Activated naive CD8-positive, alpha-beta T cell treated with anti-CD3 and anti-CD28 coated beads, Interleukin-2, amount 10 ng/mL, durations not matched to agents 7 days and 5 days (primary cell): ENCODE data around the gene TBC1D1. TPM values are rescaled to one million over a fixed set of nuclear protein-coding genes. Genes with fewer than 3 reads are reported as not detected.

ENCODE experiments used
- ATAC-seq: fragments of 150-1000 bp; cut with Tn5 transposase; one replicate; pipeline ENCODE4 v1.10.0; 2021; ENCODE audit warnings: low read depth, moderate library complexity
- POLR2A ChIA-PET: fragments of 350-600 bp; sonication (Branson Sonifier 250); formaldehyde crosslinking; loops from one replicate; lab custom pipeline; 2021; ENCODE audit warnings: antibody characterized with exemption; lab: Charles Lee
- DNase-seq: peaks from one replicate; pipeline ENCODE4 v3.0.0; 2021
- H3K27ac Mint-ChIP-seq: one replicate; pipeline ENCODE4 v1.8.0; 2022; ENCODE audit warnings: mild to moderate bottlenecking, mixed read lengths
- H3K27me3 Mint-ChIP-seq: one replicate; pipeline ENCODE4 v1.8.0; 2022; ENCODE audit warnings: mild to moderate bottlenecking, moderate library complexity, mixed read lengths
- H3K36me3 Mint-ChIP-seq: one replicate; pipeline ENCODE4 v1.8.0; 2021; ENCODE audit warnings: mild to moderate bottlenecking, mixed read lengths
- H3K4me1 Mint-ChIP-seq: one replicate; pipeline ENCODE4 v1.8.0; 2021; ENCODE audit warnings: mixed read lengths
- H3K4me3 Mint-ChIP-seq: one replicate; pipeline ENCODE4 v1.8.0; 2022; ENCODE audit warnings: mild to moderate bottlenecking, moderate library complexity, mixed read lengths
- H3K9me3 Mint-ChIP-seq: one replicate; pipeline ENCODE4 v1.8.0; 2021; ENCODE audit warnings: mixed read lengths
- total RNA-seq, 2 experiments: library from RNA; stranded (reverse); gene quantifications; one replicate each; pipeline ENCODE4 v1.2.3, GENCODE V29; 2021

Gene TBC1D1
- total RNA-seq, 2 experiments from 2014 or later, result 79.7 to 83.7 TPM

DNA sequence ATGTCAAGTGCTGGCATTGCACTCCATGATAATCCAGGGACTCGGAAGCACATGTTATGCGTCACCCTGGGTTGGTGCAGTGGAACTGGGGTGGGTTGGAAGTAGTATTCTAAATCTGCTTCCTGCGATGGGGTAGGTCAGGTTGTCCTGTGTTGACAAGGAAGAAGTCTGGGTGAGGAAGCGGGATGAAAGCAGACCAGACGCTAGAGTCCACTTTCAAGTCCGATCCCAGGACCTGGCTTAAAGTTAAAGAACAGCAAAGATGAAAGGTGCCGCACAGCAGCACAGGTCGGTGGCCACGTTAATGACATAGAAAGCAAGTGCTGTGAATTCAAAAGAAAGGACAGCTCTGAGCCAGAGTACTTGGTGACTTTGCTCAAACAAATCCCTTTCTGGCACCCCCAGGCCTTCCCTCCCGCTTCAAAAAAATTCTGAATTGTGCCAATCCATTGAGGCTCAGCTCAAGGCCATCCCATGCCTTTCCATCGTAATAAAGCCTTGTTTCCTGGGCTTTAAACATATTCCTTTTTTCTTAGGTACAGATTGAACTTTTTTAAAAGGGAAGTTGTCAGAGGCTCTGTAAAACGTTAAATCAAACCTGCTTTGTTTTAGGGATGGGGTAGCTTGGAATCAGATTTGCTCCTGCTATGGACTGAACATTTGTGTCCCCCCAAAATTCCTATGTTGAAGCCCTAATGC, 187.1 kb downstream of the TBC1D1 start:
- H3K9me3 Mint-ChIP-seq, result no peaks in the 10 kb centered on the region
- no peak for ATAC-seq
- H3K36me3 Mint-ChIP-seq, result peaks cover 31% of the 10 kb centered on the region
- DNase-seq, result no peak
- peaks cover 2% of the 10 kb centered on the region for H3K4me1 Mint-ChIP-seq
- H3K4me3 Mint-ChIP-seq, result no peak overlapping the region
- H3K27ac Mint-ChIP-seq, result no peak overlapping the region
- no peaks in the 10 kb centered on the region for H3K27me3 Mint-ChIP-seq
- POLR2A ChIA-PET, result interaction anchor here (0.6 kb wide), 1 partner anchor 378 kb away, joined by 4 read pairs; no protein-coding TSS in a partner anchor

DNA sequence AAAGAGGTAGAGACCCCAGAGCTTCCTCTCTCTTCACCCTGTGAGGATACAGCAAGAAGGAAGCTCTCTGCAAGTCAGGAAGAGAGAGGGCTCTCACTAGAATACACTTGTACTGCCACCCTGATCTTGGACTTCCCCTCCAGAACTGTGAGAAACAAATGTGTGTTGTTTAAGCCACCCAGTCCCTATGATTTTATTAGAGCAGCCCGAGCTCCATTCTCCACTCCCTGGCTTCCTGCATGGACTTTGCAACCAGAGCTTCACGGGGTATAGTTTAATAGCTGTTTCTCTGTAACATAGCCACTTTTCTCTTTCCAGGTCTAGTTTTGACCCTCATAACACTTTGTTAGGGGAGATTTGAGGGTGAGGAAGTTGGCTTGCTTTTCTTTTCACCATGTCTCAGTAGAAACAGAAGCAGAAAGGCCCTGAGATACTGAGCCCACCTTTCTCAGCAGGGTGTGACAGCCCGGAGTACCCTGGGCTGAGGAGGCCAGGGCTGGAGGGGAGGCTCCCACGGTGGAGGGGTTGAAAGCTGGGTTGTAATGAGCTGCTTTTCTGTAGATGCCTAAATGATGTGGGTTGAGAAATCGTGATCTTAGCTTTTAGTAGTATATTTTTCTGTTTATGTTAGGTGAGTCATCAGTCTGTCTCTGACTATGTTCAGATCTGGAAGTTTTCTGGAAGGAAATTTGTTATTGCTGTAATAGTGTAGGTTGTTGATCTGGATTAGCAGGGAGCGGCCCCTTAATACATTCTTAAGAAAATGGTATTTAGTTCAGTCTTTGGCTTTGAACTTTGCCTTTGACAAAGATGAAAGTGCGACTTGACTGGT, 187.9 kb downstream of the TBC1D1 start:
- H3K27ac Mint-ChIP-seq, result no peak overlapping the region
- DNase-seq (no peak), ATAC-seq (no peak)
- POLR2A ChIA-PET, result no interaction called here
- H3K9me3 Mint-ChIP-seq, result no peaks in the 10 kb centered on the region
- H3K27me3 Mint-ChIP-seq, result no peaks in the 10 kb centered on the region
- no peaks in the 10 kb centered on the region for H3K4me1 Mint-ChIP-seq
- no peak overlapping the region for H3K4me3 Mint-ChIP-seq
- H3K36me3 Mint-ChIP-seq, result peaks cover 27% of the 10 kb centered on the region

DNA sequence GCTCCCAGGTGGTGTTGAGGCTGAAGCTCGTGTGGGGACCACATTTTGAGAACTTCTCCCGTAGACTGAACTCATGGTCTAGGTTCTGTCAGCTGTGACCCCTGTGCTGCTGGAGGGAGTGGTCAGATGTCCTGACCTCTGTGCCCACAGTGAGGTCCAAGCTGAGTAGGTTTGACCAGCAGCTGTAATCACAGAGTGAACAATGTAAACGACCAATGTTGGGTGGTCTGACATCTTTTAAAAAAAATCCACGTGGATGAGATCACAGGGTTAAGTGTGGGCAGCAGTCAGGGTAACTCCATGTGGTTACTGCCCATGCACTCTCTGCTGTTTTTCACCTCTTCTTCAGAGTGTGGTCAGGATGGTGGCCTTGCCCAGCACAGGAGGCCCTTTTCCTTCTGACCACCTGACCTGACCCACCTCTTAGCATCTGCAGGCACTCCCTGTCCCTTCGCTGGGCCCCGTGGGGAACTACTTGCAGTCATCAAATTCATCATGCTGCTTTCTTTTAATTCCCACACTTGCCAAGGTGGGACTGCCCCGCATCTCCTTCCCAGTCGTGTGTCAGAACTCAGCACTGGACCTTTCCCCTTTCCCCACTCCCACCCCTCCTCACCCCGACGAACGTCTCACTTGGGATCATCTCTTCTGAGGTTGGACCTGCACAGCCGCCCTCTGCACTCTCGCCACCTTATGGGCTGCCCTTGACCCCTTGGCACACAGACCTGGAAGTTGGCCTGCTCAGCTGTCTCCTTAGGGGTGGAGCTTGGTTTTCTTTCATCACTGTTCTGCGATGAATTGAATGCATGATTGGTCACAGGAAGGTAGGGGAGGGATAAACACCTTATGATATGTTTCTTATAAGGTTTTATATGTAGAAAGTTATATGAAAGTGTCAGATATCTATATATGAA, 189.4 kb downstream of the TBC1D1 start:
- Mint-ChIP-seq H3K27ac (no peak overlapping the region), H3K4me3 (no peak overlapping the region), H3K27me3 (no peaks in the 10 kb centered on the region), H3K36me3 (peaks cover 25% of the 10 kb centered on the region), H3K4me1 (no peaks in the 10 kb centered on the region), H3K9me3 (no peaks in the 10 kb centered on the region)
- POLR2A ChIA-PET, result no interaction called here
- DNase-seq (no peak), ATAC-seq (no peak)

DNA sequence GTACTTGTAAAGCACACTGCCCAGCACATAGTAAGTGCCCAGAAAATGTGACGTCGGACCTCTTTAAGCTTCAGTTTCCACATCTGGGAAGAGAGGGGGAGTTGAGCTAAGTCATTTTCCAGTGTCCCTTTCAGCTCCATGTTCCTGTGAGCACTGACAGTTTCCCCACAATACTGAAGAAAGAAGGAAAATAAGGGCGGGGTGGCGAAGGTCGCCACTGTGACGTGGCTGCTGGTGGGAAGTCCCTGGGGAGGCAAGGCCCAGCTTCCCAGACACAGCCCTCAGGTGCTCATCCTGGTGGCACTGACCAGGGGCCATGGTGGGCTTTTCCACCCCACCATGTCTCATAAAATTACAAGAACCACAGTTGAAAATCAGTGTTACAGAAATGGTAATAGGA, 191.1 kb downstream of the TBC1D1 start:
- ATAC-seq, result no peak

DNA sequence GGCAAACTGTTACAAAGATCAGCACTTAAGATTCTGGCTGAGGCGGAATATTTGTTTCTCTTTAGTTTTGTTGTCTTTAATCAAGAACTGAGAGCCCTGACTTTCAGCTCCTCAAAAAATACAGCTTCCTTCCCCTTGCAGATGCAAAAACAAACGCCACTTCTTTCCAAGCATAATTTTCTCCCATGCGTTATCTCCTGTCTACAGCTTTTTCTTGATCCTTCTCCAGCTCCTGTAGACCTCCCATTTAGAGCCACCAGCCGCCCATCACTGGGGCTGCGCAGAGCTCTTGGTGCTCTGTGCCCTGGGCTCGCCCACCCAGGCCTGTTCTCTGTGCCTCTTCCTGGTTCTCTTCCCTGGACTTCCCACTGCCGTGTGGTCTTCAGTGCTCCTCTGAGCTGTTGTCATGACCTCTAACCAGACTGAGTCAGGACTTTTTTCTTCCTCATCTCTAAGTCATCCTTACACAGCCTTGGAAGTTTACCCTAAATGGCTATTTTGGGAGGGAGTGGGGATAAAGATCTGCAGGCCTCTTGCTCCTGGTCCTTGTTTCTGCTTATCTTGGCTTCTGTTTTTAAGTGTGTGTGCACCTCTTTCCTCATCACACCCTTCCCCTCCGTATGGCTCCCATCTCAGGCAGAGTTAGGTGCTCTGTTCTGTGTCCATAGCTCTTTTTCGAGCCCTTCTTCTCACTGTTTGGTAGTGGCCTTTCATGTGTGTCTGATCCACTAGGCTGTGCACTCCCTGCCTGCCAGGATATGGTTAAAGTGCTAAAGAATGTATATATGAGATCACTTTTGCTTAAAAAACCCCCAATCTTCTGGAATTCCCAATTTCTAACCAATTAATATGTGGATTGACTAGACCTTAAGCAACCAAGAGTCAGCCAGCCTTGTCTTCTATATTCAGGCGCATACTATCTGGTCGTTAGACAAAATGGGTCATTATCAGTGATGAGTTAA, 191.8 kb downstream of the TBC1D1 start:
- Mint-ChIP-seq H3K9me3 (no peaks in the 10 kb centered on the region), H3K36me3 (peaks cover 18% of the 10 kb centered on the region), H3K27ac (no peak overlapping the region), H3K27me3 (no peaks in the 10 kb centered on the region), H3K4me3 (no peak overlapping the region), H3K4me1 (no peaks in the 10 kb centered on the region)
- no peak for ATAC-seq
- no peak for DNase-seq
- POLR2A ChIA-PET, result no interaction called here

More for the DNA sequence above, 191.1 kb downstream of the TBC1D1 start:
- Mint-ChIP-seq H3K27ac (no peak overlapping the region), H3K4me1 (no peaks in the 10 kb centered on the region), H3K27me3 (no peaks in the 10 kb centered on the region), H3K4me3 (no peak overlapping the region), H3K9me3 (no peaks in the 10 kb centered on the region), H3K36me3 (peaks cover 20% of the 10 kb centered on the region)
- DNase-seq, result no peak
- POLR2A ChIA-PET, result no interaction called here

DNA sequence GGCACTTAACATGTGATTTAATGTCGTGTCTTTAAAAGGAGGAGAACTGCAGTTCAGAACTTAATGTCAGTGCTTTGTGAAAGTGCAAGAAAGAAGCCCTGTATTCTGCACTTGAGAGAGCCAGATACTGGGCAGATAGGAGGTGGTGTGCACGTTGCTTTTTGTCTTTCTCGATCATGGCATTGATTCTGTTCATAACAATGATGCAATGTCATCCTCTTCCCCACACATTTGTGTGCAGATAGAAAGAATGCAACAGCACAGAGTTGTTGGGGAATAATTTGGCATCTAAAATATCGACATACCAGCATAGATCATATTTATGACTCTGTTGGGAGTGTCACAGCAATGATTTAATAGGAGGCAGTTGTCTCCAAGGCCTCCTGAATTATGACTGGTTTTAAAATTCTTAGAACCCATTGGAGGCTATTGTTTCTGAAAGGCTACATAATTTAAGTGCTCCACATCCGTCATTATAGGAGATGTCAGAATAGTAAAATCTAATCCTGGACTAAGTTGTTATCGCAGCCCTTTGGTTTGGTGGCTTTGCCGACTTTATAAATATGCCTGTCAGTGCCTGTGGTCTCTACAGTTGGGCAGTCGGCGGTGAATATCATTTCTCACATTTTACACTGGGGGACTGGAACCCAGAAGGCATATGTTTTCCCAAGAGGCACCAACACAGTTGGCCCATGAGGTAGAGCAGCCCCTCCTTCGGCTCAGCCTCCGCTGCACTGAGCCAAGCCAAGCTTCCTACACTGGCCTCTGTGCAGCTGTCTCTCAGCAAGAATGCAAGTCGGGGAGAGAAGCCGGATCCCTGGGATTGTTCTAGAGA, 194.2 kb downstream of the TBC1D1 start:
- Mint-ChIP-seq H3K4me3 (no peak overlapping the region), H3K4me1 (no peaks in the 10 kb centered on the region), H3K9me3 (no peaks in the 10 kb centered on the region), H3K27ac (no peak overlapping the region), H3K36me3 (peaks cover 12% of the 10 kb centered on the region), H3K27me3 (no peaks in the 10 kb centered on the region)
- POLR2A ChIA-PET, result no interaction called here
- no peak for ATAC-seq
- no peak for DNase-seq

DNA sequence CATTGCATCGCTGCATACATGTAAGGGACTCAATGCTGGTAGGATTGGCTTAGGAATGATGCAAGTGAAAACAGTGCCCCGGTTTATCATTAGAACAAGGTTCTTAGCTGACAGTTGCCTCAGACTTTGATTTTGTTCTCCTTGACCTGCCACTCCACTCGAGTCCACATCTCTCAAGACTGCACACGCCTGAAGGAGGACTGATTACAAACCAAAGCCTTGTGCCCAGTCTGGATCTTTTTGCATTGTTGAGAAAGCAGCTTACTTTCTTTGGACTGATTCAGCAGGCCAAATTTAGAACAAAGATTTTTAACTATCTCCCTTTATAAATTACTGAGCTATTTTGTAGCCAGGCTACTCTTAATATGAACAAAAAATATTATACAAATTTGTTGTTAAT, 194.9 kb downstream of the TBC1D1 start:
- POLR2A ChIA-PET, result no interaction called here
- H3K27me3 Mint-ChIP-seq, result no peaks in the 10 kb centered on the region
- peaks cover 17% of the 10 kb centered on the region for H3K36me3 Mint-ChIP-seq
- H3K9me3 Mint-ChIP-seq, result no peaks in the 10 kb centered on the region
- ATAC-seq (no peak), DNase-seq (no peak)
- no peak overlapping the region for H3K4me3 Mint-ChIP-seq
- no peak overlapping the region for H3K27ac Mint-ChIP-seq
- peaks cover 5% of the 10 kb centered on the region for H3K4me1 Mint-ChIP-seq

DNA sequence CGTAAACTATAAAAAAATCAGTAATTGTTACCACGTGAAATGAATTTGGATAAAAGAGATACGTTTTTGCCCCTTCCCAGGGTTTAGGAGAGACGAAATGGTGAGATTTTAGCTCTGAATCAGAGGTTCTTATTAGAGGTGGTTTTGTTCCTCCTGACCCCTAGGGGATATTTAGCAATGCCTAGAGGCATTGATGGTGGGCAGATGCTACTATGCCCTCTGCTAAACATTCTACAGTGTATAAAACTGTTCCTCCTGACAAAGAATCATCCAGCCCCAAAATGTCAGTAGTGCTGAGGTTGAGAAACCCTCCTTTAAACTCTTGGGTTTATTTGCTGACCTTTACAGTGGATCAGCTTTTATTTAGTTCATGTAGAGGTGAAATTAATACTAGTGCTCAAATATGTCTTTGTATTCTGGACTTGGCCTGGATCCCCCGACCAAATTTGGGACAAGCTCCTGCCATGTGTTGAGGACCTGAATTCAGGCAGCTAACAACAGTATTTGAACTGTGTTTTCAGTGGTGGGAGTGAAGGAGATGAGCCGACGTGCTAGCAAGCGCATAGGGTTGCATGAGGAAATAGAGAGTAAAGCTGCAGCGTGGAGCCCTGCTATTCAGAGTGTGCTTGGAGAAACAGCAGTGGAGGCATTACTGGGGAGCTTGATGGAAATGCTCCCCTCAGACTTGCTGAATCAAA, 195.4 kb downstream of the TBC1D1 start:
- ATAC-seq, result no peak
- H3K27me3 Mint-ChIP-seq, result no peaks in the 10 kb centered on the region
- H3K9me3 Mint-ChIP-seq, result no peaks in the 10 kb centered on the region
- DNase-seq, result no peak
- H3K27ac Mint-ChIP-seq, result no peak overlapping the region
- H3K4me1 Mint-ChIP-seq, result peaks cover 5% of the 10 kb centered on the region
- peaks cover 22% of the 10 kb centered on the region for H3K36me3 Mint-ChIP-seq
- no peak overlapping the region for H3K4me3 Mint-ChIP-seq
- POLR2A ChIA-PET, result no interaction called here

DNA sequence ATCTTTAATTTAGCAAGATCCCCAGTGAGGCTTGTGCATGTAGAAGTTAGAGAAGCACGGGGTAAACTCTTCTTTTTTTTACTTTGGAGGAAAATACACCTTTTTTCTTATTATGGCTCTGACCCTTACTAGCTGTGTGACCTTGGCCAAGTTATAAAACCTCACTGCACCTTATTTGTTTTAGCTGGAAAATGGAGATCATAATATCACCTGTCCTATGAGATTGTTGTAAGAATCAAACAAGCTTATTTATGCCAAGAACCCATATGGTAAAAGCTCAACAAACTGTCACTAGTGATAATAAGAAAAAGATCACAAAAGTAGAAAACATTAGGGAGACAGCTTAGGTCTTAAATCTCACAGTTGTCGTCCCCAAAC, 196.0 kb downstream of the TBC1D1 start:
- Mint-ChIP-seq H3K27me3 (no peaks in the 10 kb centered on the region), H3K4me3 (no peak overlapping the region), H3K4me1 (peaks cover 5% of the 10 kb centered on the region), H3K9me3 (no peaks in the 10 kb centered on the region), H3K36me3 (peaks cover 25% of the 10 kb centered on the region), H3K27ac (no peak overlapping the region)
- ATAC-seq (no peak), DNase-seq (no peak)
- POLR2A ChIA-PET, result no interaction called here

DNA sequence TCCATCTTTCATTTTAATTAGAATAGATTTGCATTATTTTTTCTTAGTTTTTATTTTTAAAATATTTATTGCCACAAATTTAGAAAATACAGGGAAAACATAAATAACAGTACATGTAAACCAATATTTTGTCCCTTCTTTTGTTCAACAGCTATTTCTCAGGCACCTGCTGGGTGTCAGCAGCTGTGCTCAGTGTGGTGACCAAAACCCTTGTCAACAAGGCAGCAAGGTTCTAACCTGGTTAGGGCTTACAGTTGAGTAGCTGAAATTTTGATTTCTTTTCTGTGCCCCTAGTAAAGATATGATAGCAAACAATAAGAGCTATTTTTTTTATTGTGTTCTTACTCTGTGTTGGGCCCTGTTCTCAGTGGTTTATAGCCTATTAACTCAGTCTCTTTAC, 197.4 kb downstream of the TBC1D1 start:
- peaks cover 36% of the 10 kb centered on the region for H3K36me3 Mint-ChIP-seq
- no peak overlapping the region for H3K4me3 Mint-ChIP-seq
- ATAC-seq (no peak), DNase-seq (no peak)
- peaks cover 7% of the 10 kb centered on the region for H3K4me1 Mint-ChIP-seq
- H3K27ac Mint-ChIP-seq, result no peak overlapping the region
- no peaks in the 10 kb centered on the region for H3K9me3 Mint-ChIP-seq
- POLR2A ChIA-PET, result no interaction called here
- no peaks in the 10 kb centered on the region for H3K27me3 Mint-ChIP-seq

DNA sequence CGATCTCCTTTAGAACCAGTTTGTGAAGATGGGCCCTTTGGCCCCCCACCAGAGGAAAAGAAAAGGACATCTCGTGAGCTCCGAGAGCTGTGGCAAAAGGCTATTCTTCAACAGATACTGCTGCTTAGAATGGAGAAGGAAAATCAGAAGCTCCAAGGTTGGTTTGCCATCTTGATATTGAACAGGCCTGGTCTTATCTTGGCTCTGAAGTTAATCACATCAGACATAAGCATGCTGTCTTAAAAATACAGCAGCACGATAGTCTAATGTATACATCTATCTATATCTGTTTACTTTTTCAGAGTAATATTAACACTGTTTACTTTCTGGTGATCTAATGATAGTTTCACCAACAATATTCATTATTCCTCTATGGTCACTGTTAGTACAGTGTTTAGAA, 199.1 kb downstream of the TBC1D1 start:
- H3K27ac Mint-ChIP-seq, result no peak overlapping the region
- POLR2A ChIA-PET, result no interaction called here
- H3K4me1 Mint-ChIP-seq, result peaks cover 7% of the 10 kb centered on the region
- DNase-seq, result no peak
- no peaks in the 10 kb centered on the region for H3K9me3 Mint-ChIP-seq
- no peaks in the 10 kb centered on the region for H3K27me3 Mint-ChIP-seq
- H3K36me3 Mint-ChIP-seq, result peaks cover 36% of the 10 kb centered on the region
- no peak for ATAC-seq
- H3K4me3 Mint-ChIP-seq, result no peak overlapping the region
